ENCODE measurements around the gene KYAT1. TPM values are rescaled to one million over a fixed set of nuclear protein-coding genes. Genes with fewer than 3 reads are reported as not detected.
"Not testable (repeated sequence)": the region's sequence is repeated elsewhere in the genome, so short reads cannot be mapped to it uniquely, and the experiment has no call there.

KYAT1 gene
- total and polyA plus RNA-seq, 12 donors, result 8.9 to 20.3 (median 11.1) TPM

DNA sequence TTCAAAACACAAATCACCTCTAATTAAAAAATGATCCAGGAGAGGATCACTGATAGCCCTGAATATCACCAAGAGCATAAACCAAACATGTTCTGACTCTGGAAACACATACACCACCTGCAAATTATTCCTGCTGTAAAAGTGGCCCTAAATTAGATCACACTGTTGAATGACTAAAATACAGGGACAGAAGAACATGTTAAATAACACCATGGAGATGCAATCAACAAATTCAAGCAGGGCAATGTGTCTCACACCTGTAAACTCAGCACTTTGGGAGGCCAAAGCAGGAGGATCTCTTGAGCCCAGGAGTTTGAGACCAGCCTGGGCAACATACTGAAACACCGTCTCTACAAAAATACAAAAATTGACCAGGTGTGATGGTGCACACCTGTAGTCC, 33.9 kb downstream of the KYAT1 start:
- ATAC-seq, result no peak
- Histone ChIP-seq H3K4me1 (no peaks in the 10 kb centered on the region), H3K27ac (no peak overlapping the region), H3K4me3 (no peak overlapping the region), H3K27me3 (no peaks in the 10 kb centered on the region), H3K9me3 (peaks cover 0 to 21% (median 0%) of the 10 kb centered on the region in 11 donors), H3K36me3 (peaks cover 0 to 3% (median 0%) of the 10 kb centered on the region in 9 donors)
- no peak for DNase-seq
- WGBS, 2 donors, result 95 to 100% methylated on average over 1 of the region's 1 CpG
- TF ChIP-seq, protein P1, sequence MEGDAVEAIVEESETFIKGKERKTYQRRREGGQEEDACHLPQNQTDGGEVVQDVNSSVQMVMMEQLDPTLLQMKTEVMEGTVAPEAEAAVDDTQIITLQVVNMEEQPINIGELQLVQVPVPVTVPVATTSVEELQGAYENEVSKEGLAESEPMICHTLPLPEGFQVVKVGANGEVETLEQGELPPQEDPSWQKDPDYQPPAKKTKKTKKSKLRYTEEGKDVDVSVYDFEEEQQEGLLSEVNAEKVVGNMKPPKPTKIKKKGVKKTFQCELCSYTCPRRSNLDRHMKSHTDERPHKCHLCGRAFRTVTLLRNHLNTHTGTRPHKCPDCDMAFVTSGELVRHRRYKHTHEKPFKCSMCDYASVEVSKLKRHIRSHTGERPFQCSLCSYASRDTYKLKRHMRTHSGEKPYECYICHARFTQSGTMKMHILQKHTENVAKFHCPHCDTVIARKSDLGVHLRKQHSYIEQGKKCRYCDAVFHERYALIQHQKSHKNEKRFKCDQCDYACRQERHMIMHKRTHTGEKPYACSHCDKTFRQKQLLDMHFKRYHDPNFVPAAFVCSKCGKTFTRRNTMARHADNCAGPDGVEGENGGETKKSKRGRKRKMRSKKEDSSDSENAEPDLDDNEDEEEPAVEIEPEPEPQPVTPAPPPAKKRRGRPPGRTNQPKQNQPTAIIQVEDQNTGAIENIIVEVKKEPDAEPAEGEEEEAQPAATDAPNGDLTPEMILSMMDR (IDR thresholded peaks at IDR 0.05), result no peak
- intact Hi-C loops (cut with DNase I), result loop anchor here in 1 of 10 donors (10.0 kb wide), 1 partner anchor 167 kb away; no protein-coding TSS in a partner anchor

DNA sequence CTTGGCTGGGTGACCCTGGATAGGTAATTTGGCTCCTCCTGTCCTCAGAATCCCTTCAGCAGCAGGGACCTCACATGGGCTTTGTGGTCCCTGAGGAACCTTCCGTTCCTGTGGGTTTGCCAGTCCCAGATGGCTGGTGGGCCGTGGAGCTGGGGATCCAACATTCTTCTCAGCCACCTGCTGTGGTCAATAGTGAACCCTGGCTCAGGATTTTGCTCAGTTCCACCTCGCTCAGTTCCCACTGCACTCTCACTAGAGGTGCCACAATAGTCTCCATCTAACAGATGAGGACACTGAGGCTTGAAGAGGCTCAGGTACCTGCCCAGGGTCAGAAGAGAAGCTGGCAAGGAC, 35.1 kb downstream of the KYAT1 start:
- no peak for DNase-seq
- H3K36me3 ChIP-seq, result peaks cover 0 to 14% (median 0%) of the 10 kb centered on the region in 9 donors
- no peak overlapping the region for H3K4me3 ChIP-seq
- no peaks in the 10 kb centered on the region for H3K27me3 ChIP-seq
- no peak for ATAC-seq
- H3K4me1 ChIP-seq, result no peaks in the 10 kb centered on the region
- no peak overlapping the region for H3K27ac ChIP-seq
- 88 to 95% methylated on average over 3 of the region's 3 CpGs for WGBS, 2 donors
- H3K9me3 ChIP-seq, result peaks cover 0 to 18% (median 0%) of the 10 kb centered on the region in 11 donors
- TF ChIP-seq, protein P1 (IDR thresholded peaks at IDR 0.05), result no peak
- intact Hi-C loops (cut with DNase I), result loop anchor here in 1 of 10 donors (10.0 kb wide), 1 partner anchor 168 kb away; no protein-coding TSS in a partner anchor

DNA sequence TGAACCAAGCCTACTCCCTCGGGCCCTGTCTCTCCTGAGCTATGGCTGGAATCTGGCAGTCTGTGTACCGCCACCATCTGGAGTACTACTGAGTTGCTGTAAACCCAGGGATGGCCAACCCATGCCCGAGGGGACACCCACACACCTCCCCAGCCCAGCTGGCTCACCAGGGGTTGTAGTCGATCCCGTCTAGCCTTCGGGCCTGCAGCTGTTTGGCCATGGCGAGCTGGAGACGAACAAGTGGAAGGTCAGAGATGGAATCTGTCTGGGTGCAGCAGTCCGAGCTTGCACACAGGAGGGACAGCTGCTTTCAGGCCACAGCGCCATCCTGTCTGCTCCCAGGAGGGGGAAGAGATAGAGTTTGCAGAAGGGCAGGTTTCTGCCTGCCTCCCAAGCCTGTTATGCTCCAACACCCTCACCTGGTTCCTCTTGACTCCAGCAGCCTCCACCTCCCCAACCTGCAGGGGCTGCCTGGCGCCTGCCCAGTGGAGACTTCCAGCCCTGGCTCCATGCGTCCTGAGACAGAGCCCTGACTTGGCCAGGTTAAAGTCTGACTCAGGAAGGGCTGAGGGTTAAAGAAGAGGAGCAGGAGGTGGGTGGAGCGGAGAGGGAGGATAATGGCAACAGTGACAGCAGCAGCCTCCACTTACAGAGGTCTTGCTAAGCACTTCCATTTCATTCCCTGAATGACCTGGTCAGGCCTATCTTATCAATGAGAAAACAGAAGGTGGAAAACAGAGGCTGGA, 36.4 kb downstream of the KYAT1 start:
- TF ChIP-seq, protein P1 (IDR thresholded peaks at IDR 0.05), result no peak
- Histone ChIP-seq H3K27me3 (no peaks in the 10 kb centered on the region), H3K4me3 (no peak overlapping the region), H3K9me3 (peaks cover 0 to 5% (median 0%) of the 10 kb centered on the region in 11 donors), H3K36me3 (peaks cover 0 to 22% (median 0%) of the 10 kb centered on the region in 9 donors), H3K4me1 (no peaks in the 10 kb centered on the region), H3K27ac (no peak overlapping the region)
- DNase-seq, result no peak
- WGBS, 2 donors, result 76 to 78% methylated on average over 13 of the region's 13 CpGs
- no peak for ATAC-seq
- intact Hi-C loops (cut with DNase I), result loop anchor here in 1 of 10 donors (10.0 kb wide), 1 partner anchor 169 kb away; no protein-coding TSS in a partner anchor

DNA sequence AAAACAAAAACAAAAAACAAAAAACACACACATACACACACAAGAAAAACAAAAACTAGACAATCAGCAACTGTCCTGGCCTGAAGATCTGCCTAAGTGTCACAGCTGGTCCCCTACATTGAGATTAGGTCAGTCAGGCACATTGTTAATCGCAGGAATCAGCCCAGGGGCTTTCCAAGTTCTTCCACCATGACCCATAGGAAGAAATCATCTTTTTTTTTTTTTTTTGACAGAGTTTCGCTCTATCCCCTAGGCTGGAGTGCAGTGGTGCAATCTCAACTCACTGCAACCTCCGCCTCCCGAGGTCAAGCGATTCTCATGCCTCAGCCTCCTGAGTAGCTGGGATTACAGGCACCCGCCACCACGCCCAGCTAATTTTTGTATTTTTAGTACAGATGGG, 38.6 kb downstream of the KYAT1 start:
- H3K27ac ChIP-seq, H3K4me3 ChIP-seq, H3K27me3 ChIP-seq, ATAC-seq, H3K9me3 ChIP-seq, DNase-seq, H3K4me1 ChIP-seq: not testable (repeated sequence)
- H3K36me3 ChIP-seq, result peaks cover 0 to 26% (median 0%) of the 10 kb centered on the region in 9 donors
- WGBS, 2 donors, result 93 to 94% methylated on average over 7 of the region's 7 CpGs
- intact Hi-C loops (cut with DNase I), result loop anchor here in 1 of 10 donors (10.0 kb wide), 1 partner anchor 172 kb away; no protein-coding TSS in a partner anchor
